HepG2 (cell line): ENCODE data around the gene NTM. TPM values are rescaled to one million over a fixed set of nuclear protein-coding genes. Genes with fewer than 3 reads are reported as not detected.

Experiments used
- ATAC-seq: fragments of 200-7000 bp; cut with Tn5 transposase; 3 replicates; pipeline ENCODE4 v1.9.1; 2020; ENCODE audit warnings: mild to moderate bottlenecking, moderate library complexity
- BruUV-seq: library from RNA; stranded (reverse); fragments of 400-500 nt; replicated peaks from 2 replicates; lab custom pipeline; 2021; lab: Mats Ljungman, UMichigan
- CTCF ChIA-PET: fragments of 300-600 bp; formaldehyde crosslinking; extraction: SDS; loops from one replicate; lab custom pipeline; 2021; ENCODE audit warnings: low total read pairs, inconsistent platforms, low intra/inter-chr PET ratio; lab: Yijun Ruan, JAX
- POLR2A ChIA-PET: fragments of 350-600 bp; sonication (Branson Sonifier 250); formaldehyde crosslinking; loops from one replicate; lab custom pipeline; 2020; ENCODE audit warnings: antibody characterized with exemption, inconsistent platforms; lab: Yijun Ruan, JAX
- DNase-seq: peaks from one replicate; pipeline ENCODE4 v3.0.0-alpha.2; 2015; ENCODE audit warnings: low spot score
- FAIRE-seq: peaks from 3 replicates; lab custom pipeline; 2011; peaks lifted over from hg19 to GRCh38; lab: Jason Lieb, UNC
- H2AFZ ChIP-seq: one replicate; pipeline ENCODE4 v1.6.1; 2011; ENCODE audit warnings: low read length, inconsistent platforms
- H3K27ac ChIP-seq: fragments of 300-600 bp; 3 replicates; pipeline ENCODE4 v1.8.0; 2011; ENCODE audit warnings: mixed run types, mild to moderate bottlenecking, mixed read lengths, low read length, inconsistent platforms; ENCODE audit not compliant: insufficient read depth; ENCODE audit errors: extremely low read length
- H3K27me3 ChIP-seq, 2 experiments: fragments of 200-600 bp in 1 of 2; 2 replicates in 1 of 2; 3 replicates in 1 of 2; pipeline versions ENCODE4 v1.6.0 to v1.8.0; 2011; ENCODE audit warnings: low read length in 2 of 2, mild to moderate bottlenecking in 2 of 2, moderate library complexity in 2 of 2, inconsistent platforms in 1 of 2; ENCODE audit not compliant: insufficient read depth in 2 of 2, control insufficient read depth in 1 of 2
- H3K36me3 ChIP-seq, 2 experiments: fragments of 200-600 bp in 1 of 2; replicated peaks in 1 of 2; 2 replicates in 1 of 2; 3 replicates in 1 of 2; pipeline versions ENCODE4 v1.5.1 to v1.8.0; 2011; ENCODE audit warnings: low read length in 2 of 2, inconsistent platforms in 1 of 2; ENCODE audit not compliant: insufficient read depth in 2 of 2, control insufficient read depth in 1 of 2
- H3K4me1 ChIP-seq: 2 replicates; pipeline ENCODE4 v1.5.1; 2012; ENCODE audit warnings: low read length, inconsistent platforms; ENCODE audit not compliant: insufficient read depth
- H3K4me2 ChIP-seq: 2 replicates; pipeline ENCODE4 v1.6.0; 2011; ENCODE audit warnings: low read depth, low read length, inconsistent platforms
- H3K4me3 ChIP-seq, 3 experiments: fragments of 200-600 bp in 1 of 3; sonication (generic), shearing (Covaris generic) in 1 of 3; replicated peaks in 1 of 3; 2 replicates each; pipeline ENCODE4 v1.5.1; 2011 to 2016; ENCODE audit warnings: low read length in 3 of 3, inconsistent platforms in 2 of 3, low read depth in 2 of 3, mild to moderate bottlenecking in 2 of 3, control low read depth in 1 of 3, mixed read lengths in 1 of 3; ENCODE audit not compliant: insufficient read depth in 1 of 3
- H3K79me2 ChIP-seq: one replicate; pipeline ENCODE4 v1.6.1; 2011; ENCODE audit warnings: low read length, inconsistent platforms; ENCODE audit not compliant: insufficient read depth
- H3K9ac ChIP-seq: 2 replicates; pipeline ENCODE4 v1.6.0; 2011; ENCODE audit warnings: mild to moderate bottlenecking, low read depth, low read length, inconsistent platforms; ENCODE audit not compliant: insufficient read depth
- H3K9me3 ChIP-seq: 2 replicates; pipeline ENCODE4 v1.5.1; 2012; ENCODE audit warnings: mild to moderate bottlenecking, low read length
- H4K20me1 ChIP-seq: 2 replicates; pipeline ENCODE4 v1.6.0; 2011; ENCODE audit warnings: inconsistent platforms, mild to moderate bottlenecking, low read length, moderate library complexity; ENCODE audit not compliant: insufficient read depth
- ZNF318 ChIP-seq: sonication (generic); formaldehyde crosslinking; IDR thresholded peaks from 2 replicates; pipeline ENCODE4 v1.4.0; 2020; ENCODE audit warnings: mild to moderate bottlenecking, missing genetic modification reagents
- ZNF724P ChIP-seq: sonication (generic); formaldehyde crosslinking; IDR thresholded peaks from 2 replicates; pipeline ENCODE4 v1.8.0; 2022; ENCODE audit warnings: missing genetic modification reagents, borderline replicate concordance
- WGBS: methylation state at CpG from one replicate; pipeline ENCODE4 v1.1.6; 2017; ENCODE audit warnings: low lambda C conversion rate; 5-methylcytosine and 5-hydroxymethylcytosine counted together
- in situ Hi-C: cut with HindIII; loops from 2 replicates; pipeline ENCODE4 v1.10.0; 2017; ENCODE audit warnings: low pct_unique_long_range_greater_than_20kb; ENCODE audit not compliant: extremely low pct_ligation_motif_present
- intact Hi-C: fragments of 100-400 bp; cut with micrococcal nuclease; formaldehyde crosslinking; loops from one replicate; pipeline ENCODE4 v1.10.0; 2022; ENCODE audit not compliant: unreplicated experiment
- polyA plus RNA-seq, 8 experiments: library from polyadenylated mRNA; depleted of rRNA in 3 of 8; stranded (reverse) in 7 of 8; unstranded in 1 of 8; fragments of >200 nt; fragmentation: Illumina TruSeq in 4 of 8; extraction: Trizol in 4 of 8; gene quantifications; 2 replicates each; pipeline versions ENCODE4 v1.2.1 to v1.2.3, GENCODE V29; 2011 to 2016; ENCODE audit warnings: low read depth in 4 of 8, missing spikeins in 1 of 8, mixed read lengths in 1 of 8; ENCODE audit not compliant: insufficient read depth in 1 of 8
- total RNA-seq, 5 experiments: library from RNA; depleted of rRNA; stranded (reverse); fragments of >200 nt; fragmentation: Illumina TruSeq; extraction: Trizol; gene quantifications; 2 replicates each; pipeline ENCODE4 v1.2.3, GENCODE V29; 2016; ENCODE audit warnings: low read depth in 1 of 5

NTM gene
- total and polyA plus RNA-seq, 2 of the 13 experiments (the other 11 are each of a cell fraction or from before 2014, with no cell fraction given) = not detected

DNA sequence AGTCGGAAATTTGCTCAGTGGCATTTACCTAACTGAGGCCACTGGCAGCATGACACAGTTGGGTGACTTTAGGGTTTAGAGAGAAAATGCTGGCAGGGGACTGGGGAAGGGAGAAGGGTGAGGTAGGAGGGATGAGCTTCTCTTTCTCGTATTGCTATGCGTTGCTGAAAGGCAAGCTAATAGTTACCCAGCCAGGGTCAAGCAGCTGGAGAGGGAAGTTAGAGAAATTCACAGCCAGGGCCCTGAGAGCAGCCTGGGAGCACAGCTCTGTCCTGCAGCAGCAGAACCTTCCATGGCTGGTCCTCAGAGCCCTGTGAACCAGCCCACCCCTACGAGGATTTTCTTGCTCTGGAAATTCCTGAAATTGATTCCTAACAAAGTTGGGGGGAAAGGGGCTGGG lies 679.6 kb downstream of the NTM start:
- ATAC-seq = no peak
- 5% methylated on average over 4 of the region's 4 CpGs for WGBS
- TF ChIP-seq ZNF724P (CRISPR knock-in tag) = no peak
- TF ChIP-seq, all 625 proteins: peak for 0

DNA sequence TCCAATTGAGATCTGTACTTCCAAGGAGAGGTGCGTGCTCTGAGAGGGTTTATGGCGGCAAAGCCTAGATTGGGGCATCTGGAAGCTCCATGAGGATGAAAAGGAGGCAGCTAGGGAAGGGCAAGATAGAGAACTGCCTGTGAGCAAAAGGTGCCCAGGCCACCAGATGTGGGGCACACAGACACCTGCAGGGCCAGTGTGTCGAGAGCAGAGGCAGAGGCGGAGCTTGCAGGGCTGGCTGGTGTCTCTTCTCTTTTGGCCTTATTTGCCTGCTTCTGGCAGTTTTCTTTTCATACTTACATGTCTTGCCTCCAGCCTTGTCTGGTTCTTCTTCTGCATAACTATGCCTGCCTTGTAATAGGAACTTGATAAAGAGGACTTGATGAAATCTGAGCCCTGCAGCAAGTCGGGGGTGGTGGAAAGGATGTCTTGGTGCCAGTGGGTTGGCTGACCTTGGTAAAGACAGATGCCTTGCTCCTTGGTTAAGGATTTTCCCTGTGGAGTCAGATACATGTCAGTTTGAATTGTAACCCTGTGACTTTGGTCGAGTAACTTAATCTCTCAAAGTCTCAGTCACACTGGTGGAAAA lies 680.3 kb downstream of the NTM start:
- Histone ChIP-seq H3K9ac (no peak overlapping the region), H3K27me3 (no peaks in the 10 kb centered on the region), H4K20me1 (no peaks in the 10 kb centered on the region), H3K9me3 (no peaks in the 10 kb centered on the region), H3K36me3 (no peaks in the 10 kb centered on the region), H3K79me2 (no peaks in the 10 kb centered on the region), H3K4me1 (no peaks in the 10 kb centered on the region), H3K4me2 (no peak overlapping the region), H2AFZ (no peak overlapping the region), H3K27ac (no peak overlapping the region), H3K4me3 (no peak overlapping the region)
- BruUV-seq = no TSS peak
- 8% methylated on average over 6 of the region's 6 CpGs for WGBS
- FAIRE-seq = no peak
- ChIA-PET POLR2A (no interaction called here), CTCF (no interaction called here)
- in situ Hi-C loops (no loop called here), intact Hi-C loops (no loop called here)
- ATAC-seq = no peak
- DNase-seq = no peak
- TF ChIP-seq ZNF318 (CRISPR knock-in tag) = no peak

More for the DNA sequence above, 679.6 kb downstream of the NTM start:
- Histone ChIP-seq H3K27ac (no peak overlapping the region), H4K20me1 (no peaks in the 10 kb centered on the region), H3K9ac (no peak overlapping the region), H3K9me3 (no peaks in the 10 kb centered on the region), H2AFZ (no peak overlapping the region), H3K36me3 (no peaks in the 10 kb centered on the region), H3K79me2 (no peaks in the 10 kb centered on the region), H3K4me3 (no peak overlapping the region), H3K27me3 (no peaks in the 10 kb centered on the region), H3K4me1 (no peaks in the 10 kb centered on the region), H3K4me2 (no peak overlapping the region)
- CTCF ChIA-PET = no interaction called here
- DNase-seq (no peak), FAIRE-seq (no peak)
- in situ Hi-C loops (no loop called here), intact Hi-C loops (no loop called here)
- POLR2A ChIA-PET = no interaction called here
- BruUV-seq = no TSS peak
